ENCODE measurements around the gene ACSM2A. TPM values are rescaled to one million over a fixed set of nuclear protein-coding genes. Genes with fewer than 3 reads are reported as not detected.
"Not testable (repeated sequence)": the region's sequence is repeated elsewhere in the genome, so short reads cannot be mapped to it uniquely, and the experiment has no call there.

ACSM2A gene
- polyA plus RNA-seq, 3 donors: 58.3 to 132 (median 85.7) TPM

DNA sequence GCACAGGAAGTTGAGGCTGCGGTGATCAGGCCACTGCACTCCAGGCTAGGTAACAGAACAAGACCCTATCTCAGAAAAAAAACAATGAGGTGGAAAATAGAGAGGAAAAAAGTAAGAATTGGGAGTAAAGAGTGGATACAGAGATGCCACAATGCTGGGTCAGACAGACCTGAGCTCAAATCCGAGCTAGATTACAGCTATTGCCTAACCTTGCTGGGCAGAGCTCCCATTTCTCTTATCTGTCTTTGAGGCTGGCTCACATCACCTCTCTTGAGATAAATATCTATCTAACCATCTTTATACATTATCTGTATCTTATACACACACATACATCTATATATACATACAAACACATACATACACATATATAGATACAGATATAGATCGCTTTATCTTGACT, 65.8 kb downstream of the ACSM2A start:
- no peak for DNase-seq (ENCODE audit: extremely low read depth in 1 of 11, low read depth in 9 of 11, low spot score in 4 of 11)

DNA sequence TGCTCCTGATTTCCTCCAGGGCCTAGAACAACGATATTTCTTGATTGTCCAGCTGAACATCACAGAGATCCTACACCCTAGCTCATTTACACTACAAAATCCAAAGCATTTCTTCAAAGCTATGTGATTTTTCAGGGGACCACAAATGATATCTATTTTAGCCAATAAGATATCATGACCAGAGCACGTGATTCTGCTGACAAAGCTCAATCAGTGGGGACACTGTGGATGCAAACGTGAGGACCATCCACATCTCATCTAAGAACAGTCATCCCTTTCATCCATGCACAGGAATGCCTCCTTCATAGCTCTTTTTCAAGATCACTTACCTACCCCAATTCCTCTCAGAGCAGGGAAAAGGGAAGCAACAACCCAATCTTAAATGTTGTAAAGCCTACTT, 67.9 kb downstream of the ACSM2A start:
- no peak for DNase-seq (ENCODE audit: extremely low read depth in 1 of 11, low read depth in 9 of 11, low spot score in 4 of 11)

DNA sequence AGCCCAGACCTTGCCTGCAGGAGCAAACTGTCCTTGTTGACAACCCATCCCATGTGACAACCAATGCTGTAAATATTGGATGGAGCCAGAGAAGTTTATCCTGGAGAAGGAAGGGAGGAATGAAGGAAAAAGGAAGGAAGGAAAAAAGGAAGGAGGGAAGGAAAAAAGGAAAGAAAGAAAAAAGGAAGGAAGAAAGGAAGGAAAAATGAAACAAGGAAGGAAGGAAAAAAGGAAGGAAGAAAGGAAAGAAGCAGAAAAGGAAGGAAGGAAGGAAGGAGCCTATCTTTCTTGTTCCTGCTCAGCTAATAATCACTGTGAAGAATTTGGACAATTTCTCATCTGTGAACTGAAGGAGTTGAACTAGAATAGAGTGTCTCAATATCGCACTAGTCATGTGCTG, 68.8 kb downstream of the ACSM2A start:
- DNase-seq (ENCODE audit: extremely low read depth in 1 of 11, low read depth in 9 of 11, low spot score in 4 of 11): no peak

DNA sequence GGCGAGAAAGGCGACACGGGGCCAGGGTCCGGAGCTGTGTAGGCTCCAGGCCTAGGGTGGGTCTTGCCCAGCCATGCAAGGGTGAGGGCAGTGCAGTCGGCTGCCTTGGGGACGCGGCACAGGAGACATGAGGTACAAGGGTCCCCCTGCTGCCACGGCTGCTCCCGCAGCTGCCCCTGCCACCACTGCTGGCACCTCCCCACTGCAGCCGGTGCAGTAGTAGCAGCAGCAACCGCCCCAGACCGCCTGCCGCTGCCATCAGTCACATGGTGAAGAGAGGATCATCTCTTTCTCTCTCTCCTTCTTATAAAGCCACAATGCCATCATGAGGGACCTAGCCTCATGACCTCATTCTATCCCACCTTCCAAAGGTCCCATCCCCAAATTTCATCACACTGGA, 80.5 kb downstream of the ACSM2A start:
- not testable (repeated sequence) for DNase-seq (ENCODE audit: extremely low read depth in 1 of 11, low read depth in 9 of 11, low spot score in 4 of 11)

DNA sequence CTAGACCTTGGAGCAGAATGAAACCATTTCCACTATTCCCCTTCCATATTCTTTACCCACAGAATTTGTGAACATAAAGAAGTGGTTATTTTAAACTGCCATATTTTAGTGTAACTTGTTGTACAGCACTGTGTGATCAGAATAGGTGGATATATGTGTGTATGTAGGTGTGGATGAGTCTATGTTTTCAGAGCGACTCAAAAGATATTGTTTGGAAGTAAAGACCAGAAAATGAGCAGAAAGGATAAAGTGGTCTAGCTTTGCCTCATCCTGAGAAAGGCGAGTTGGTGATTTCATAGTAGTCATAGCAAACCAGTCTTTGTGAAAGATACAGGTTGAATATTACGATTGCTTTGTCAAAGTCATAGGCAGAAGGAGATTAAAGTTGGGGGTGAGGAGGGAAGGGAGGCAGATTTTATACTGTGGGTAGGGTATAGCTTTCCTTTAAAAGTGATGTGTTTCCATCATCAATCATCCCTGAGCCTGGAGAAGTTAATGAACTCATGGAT, 81.0 kb downstream of the ACSM2A start:
- not testable (repeated sequence) for DNase-seq (ENCODE audit: extremely low read depth in 1 of 11, low read depth in 9 of 11, low spot score in 4 of 11)

DNA sequence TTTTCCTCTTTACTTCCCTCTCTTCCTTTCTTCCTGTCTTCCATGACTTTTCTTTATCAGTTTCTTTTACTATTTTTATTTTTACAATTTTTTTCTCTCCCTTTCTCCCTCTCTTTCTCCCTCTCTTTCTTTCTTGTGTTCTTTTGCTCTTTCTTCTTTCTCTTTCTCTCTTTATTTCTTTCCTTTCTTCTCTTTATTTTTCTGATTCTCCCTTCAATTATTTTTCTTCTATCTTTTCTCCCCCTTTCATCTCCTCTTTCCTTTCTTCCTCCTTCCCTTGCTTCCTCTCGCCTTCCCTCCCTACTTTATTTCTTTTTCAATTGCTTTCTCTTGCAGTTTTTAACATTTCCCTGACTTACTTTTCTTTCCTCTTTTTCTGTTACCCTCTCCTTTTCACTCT, 85.3 kb downstream of the ACSM2A start:
- DNase-seq (ENCODE audit: extremely low read depth in 1 of 11, low read depth in 9 of 11, low spot score in 4 of 11): not testable (repeated sequence)

Other genes starting within 250 kb of the ACSM2A start
- 10 to 100 TPM in 1 of 3 donors, 1 to 10 TPM in 2; 1.1 to 11.7 (median 2.9) TPM for gene GP2, start 124.0 kb upstream of the ACSM2A start, polyA plus RNA-seq (ENCODE audit: insufficient read length in 3 of 3)
- gene UMOD, start 98.8 kb upstream of the ACSM2A start, polyA plus RNA-seq (ENCODE audit: insufficient read length in 3 of 3): 100 to 1,000 TPM in 2 of 3 donors, 10 to 100 TPM in 1; 70.4 to 269 (median 133) TPM
- under 1 TPM in 1 of 3 donors, not detected in 2; 0.11 TPM for gene PDILT, start 46.8 kb upstream of the ACSM2A start, polyA plus RNA-seq (ENCODE audit: insufficient read length in 3 of 3)
- gene ACSM5, start 42.0 kb upstream of the ACSM2A start, polyA plus RNA-seq (ENCODE audit: insufficient read length in 3 of 3): 1 to 10 TPM; 3.8 to 5.9 (median 5.0) TPM
- gene ACSM2B, start 124.8 kb downstream of the ACSM2A start, polyA plus RNA-seq (ENCODE audit: insufficient read length in 3 of 3): 100 to 1,000 TPM in 1 of 3 donors, 10 to 100 TPM in 2; 50.8 to 107 (median 67.6) TPM
- gene ACSM1, start 246.2 kb downstream of the ACSM2A start, polyA plus RNA-seq (ENCODE audit: insufficient read length in 3 of 3): 1 to 10 TPM in 2 of 3 donors, under 1 TPM in 1; 0.76 to 2.2 (median 1.4) TPM

Measured in renal cortex interstitium (tissue), 11 donors.